Measurements from ENCODE around the gene GHITM. TPM values are rescaled to one million over a fixed set of nuclear protein-coding genes. Genes with fewer than 3 reads are reported as not detected.
A peak's percentile ranks its signal among the peaks of the same experiment; 100 is the strongest.

The GHITM gene
- total RNA-seq, 2 donors from 2014 or later = 259 to 306 TPM

- no peak for DNase-seq
- intact Hi-C loops (cut with DNase I) = no loop called here
- ATAC-seq = peak; percentile 72 to 75
Observed at GRCh38 chr10:84194424-84195043, 55.2 kb downstream of the GHITM start, which contains the start of gene CDHR1. Gene CDHR1, plus strand, starts transcription at chr10:84194537. Its CDS starts 224 bp downstream, at chr10:84194761.

- DNase-seq = no peak
- intact Hi-C loops (cut with DNase I) = no loop called here
- ATAC-seq = no peak
Observed at GRCh38 chr10:84195044-84195830, 55.9 kb downstream of the GHITM start.

GRCh38 chr10:84196083-84196482 lies 56.8 kb downstream of the GHITM start:
- no peak for DNase-seq
- no peak for ATAC-seq
- intact Hi-C loops (cut with DNase I) = no loop called here

- no peak for DNase-seq
- ATAC-seq = peak; percentile 35 to 71
- intact Hi-C loops (cut with DNase I) = no loop called here
Observed at GRCh38 chr10:84196941-84197340, 57.6 kb downstream of the GHITM start.

GRCh38 chr10:84197643-84198042 lies 58.3 kb downstream of the GHITM start:
- ATAC-seq (no peak), DNase-seq (no peak)
- intact Hi-C loops (cut with DNase I) = no loop called here

GRCh38 chr10:84198206-84198915 lies 59.1 kb downstream of the GHITM start:
- DNase-seq (no peak), ATAC-seq (no peak)
- intact Hi-C loops (cut with DNase I) = no loop called here

- no peak for DNase-seq
Observed at GRCh38 chr10:84200537-84201243, 61.4 kb downstream of the GHITM start.

GRCh38 chr10:84201244-84201606 lies 61.9 kb downstream of the GHITM start:
- ATAC-seq = no peak
- no peak for DNase-seq
- intact Hi-C loops (cut with DNase I) = no loop called here

More at GRCh38 chr10:84200537-84201243, 61.4 kb downstream of the GHITM start:
- intact Hi-C loops (cut with DNase I) = no loop called here
- ATAC-seq = no peak

GRCh38 chr10:84201682-84202081 lies 62.4 kb downstream of the GHITM start:
- DNase-seq = no peak
- intact Hi-C loops (cut with DNase I) = no loop called here
- no peak for ATAC-seq

- DNase-seq = no peak
- no peak for ATAC-seq
- intact Hi-C loops (cut with DNase I) = no loop called here
Observed at GRCh38 chr10:84202349-84202748, 63.0 kb downstream of the GHITM start.

Other genes starting within 250 kb of the GHITM start
- gene GPR15LG, start 34.3 kb downstream of the GHITM start, total RNA-seq = not detected
- 1 to 10 TPM in 1 of 2 donors, under 1 TPM in 1; 0.68 to 1.2 TPM for gene CDHR1, start 55.0 kb downstream of the GHITM start, total RNA-seq
- under 1 TPM in 1 of 2 donors, not detected in 1; 0.06 TPM for gene LRIT2, start 86.0 kb downstream of the GHITM start, total RNA-seq
- gene LRIT1, start 102.0 kb downstream of the GHITM start, total RNA-seq = not detected
- gene RGR, start 105.5 kb downstream of the GHITM start, total RNA-seq = under 1 TPM in 1 of 2 donors, not detected in 1; 0.82 TPM
- gene CCSER2, start 189.1 kb downstream of the GHITM start, total RNA-seq = 100 to 1,000 TPM; 119 to 131 TPM